ENCODE data around the gene L2HGDH. TPM values are rescaled to one million over a fixed set of nuclear protein-coding genes. Genes with fewer than 3 reads are reported as not detected.

Gene L2HGDH
- total and polyA plus RNA-seq, 9 of the 15 experiments (the other 6 are each of a cell fraction or from before 2014, with no cell fraction given): 1.7 to 16.1 (median 10.5) TPM

DNA sequence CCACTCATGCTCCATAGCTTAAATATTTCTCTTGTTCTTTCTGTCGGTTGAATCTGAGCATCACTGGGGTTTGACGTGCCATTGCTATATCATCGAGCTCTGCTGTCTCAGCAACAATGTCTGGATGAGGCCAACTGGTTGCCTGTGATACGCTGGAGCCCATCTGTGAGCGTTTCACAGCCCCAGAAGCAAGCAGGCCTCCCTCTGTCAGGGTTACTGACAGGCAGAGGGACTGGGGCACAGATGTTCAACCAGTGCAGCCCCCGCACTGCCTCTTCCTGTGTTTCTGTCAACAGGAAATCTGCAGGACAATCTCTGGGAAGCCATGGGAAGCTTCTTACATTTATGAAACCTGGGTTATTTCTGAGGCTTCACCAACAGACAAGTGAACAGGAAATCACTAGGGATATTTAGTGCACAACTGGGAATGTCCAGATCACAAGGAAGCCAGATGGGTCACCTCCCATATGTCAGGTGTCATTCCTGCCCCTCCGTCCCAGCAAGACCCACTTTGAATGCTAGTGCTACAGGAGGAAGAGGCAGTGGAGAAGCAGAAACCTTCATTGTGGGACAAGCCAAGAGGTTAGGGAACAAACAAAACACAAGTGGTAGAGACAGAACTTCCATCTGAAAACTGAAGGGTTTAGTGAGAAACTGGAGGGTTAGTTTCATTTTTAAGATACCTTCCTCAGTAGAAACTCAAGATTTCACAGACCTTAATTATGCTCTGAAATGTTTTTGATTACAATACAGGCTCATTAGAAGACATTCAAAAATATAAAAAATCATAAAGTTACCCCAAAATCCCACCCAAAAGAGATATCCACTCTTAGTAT is 24.2 kb upstream of the L2HGDH start (continued):
- TF ChIP-seq ZBTB49 (CRISPR knock-in tag; IDR thresholded peaks at IDR 0.05; ENCODE audit: borderline replicate concordance) (no peak), ZNF740 (CRISPR knock-in tag; IDR thresholded peaks at IDR 0.05) (no peak), ZNF740 (tag; IDR thresholded peaks at IDR 0.05) (no peak), ATF4 (CRISPR knock-in tag; IDR thresholded peaks at IDR 0.05) (no peak), ZNF655 (CRISPR knock-in tag; IDR thresholded peaks at IDR 0.05) (no peak), PKNOX1 (IDR thresholded peaks at IDR 0.05) (peak; percentile 58; the same call in 1 of the 2 replicates), U2AF1 (optimal IDR thresholded peaks at IDR 0.05; ENCODE audit: low read depth, low read length) (no peak), ILF3 (IDR thresholded peaks at IDR 0.05; ENCODE audit: borderline replicate concordance) (no peak), CHD1 (IDR thresholded peaks at IDR 0.05; ENCODE audit: low read length) (no peak), ZBTB17 (CRISPR knock-in tag; IDR thresholded peaks at IDR 0.05) (peak; percentile 78), MYNN (IDR thresholded peaks at IDR 0.05) (no peak), MYNN (CRISPR knock-in tag; IDR thresholded peaks at IDR 0.05) (no peak), NFIX (CRISPR knock-in tag; IDR thresholded peaks at IDR 0.05; ENCODE audit: low read depth) (no peak)
- TF ChIP-seq, protein P1, sequence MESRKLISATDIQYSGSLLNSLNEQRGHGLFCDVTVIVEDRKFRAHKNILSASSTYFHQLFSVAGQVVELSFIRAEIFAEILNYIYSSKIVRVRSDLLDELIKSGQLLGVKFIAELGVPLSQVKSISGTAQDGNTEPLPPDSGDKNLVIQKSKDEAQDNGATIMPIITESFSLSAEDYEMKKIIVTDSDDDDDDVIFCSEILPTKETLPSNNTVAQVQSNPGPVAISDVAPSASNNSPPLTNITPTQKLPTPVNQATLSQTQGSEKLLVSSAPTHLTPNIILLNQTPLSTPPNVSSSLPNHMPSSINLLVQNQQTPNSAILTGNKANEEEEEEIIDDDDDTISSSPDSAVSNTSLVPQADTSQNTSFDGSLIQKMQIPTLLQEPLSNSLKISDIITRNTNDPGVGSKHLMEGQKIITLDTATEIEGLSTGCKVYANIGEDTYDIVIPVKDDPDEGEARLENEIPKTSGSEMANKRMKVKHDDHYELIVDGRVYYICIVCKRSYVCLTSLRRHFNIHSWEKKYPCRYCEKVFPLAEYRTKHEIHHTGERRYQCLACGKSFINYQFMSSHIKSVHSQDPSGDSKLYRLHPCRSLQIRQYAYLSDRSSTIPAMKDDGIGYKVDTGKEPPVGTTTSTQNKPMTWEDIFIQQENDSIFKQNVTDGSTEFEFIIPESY (CRISPR knock-in tag; IDR thresholded peaks at IDR 0.05): no peak
